HepG2 (cell line): ENCODE results near the gene FRMD4A. TPM values are rescaled to one million over a fixed set of nuclear protein-coding genes. Genes with fewer than 3 reads are reported as not detected.

Experiments used
- ATAC-seq: fragments of 200-7000 bp; cut with Tn5 transposase; 3 replicates; pipeline ENCODE4 v1.9.1; 2020; ENCODE audit warnings: mild to moderate bottlenecking, moderate library complexity
- BruUV-seq: library from RNA; stranded (reverse); fragments of 400-500 nt; replicated peaks from 2 replicates; lab custom pipeline; 2021; lab: Mats Ljungman, UMichigan
- CTCF ChIA-PET: fragments of 300-600 bp; formaldehyde crosslinking; extraction: SDS; loops from one replicate; lab custom pipeline; 2021; ENCODE audit warnings: low total read pairs, inconsistent platforms, low intra/inter-chr PET ratio; lab: Yijun Ruan, JAX
- POLR2A ChIA-PET: fragments of 350-600 bp; sonication (Branson Sonifier 250); formaldehyde crosslinking; loops from one replicate; lab custom pipeline; 2020; ENCODE audit warnings: antibody characterized with exemption, inconsistent platforms; lab: Yijun Ruan, JAX
- DNase-seq: peaks from one replicate; pipeline ENCODE4 v3.0.0-alpha.2; 2015; ENCODE audit warnings: low spot score
- FAIRE-seq: peaks from 3 replicates; lab custom pipeline; 2011; peaks lifted over from hg19 to GRCh38; lab: Jason Lieb, UNC
- H2AFZ ChIP-seq: one replicate; pipeline ENCODE4 v1.6.1; 2011; ENCODE audit warnings: low read length, inconsistent platforms
- H3K27ac ChIP-seq: fragments of 300-600 bp; 3 replicates; pipeline ENCODE4 v1.8.0; 2011; ENCODE audit warnings: mixed run types, mild to moderate bottlenecking, mixed read lengths, low read length, inconsistent platforms; ENCODE audit not compliant: insufficient read depth; ENCODE audit errors: extremely low read length
- H3K27me3 ChIP-seq, 2 experiments: fragments of 200-600 bp in 1 of 2; 2 replicates in 1 of 2; 3 replicates in 1 of 2; pipeline versions ENCODE4 v1.6.0 to v1.8.0; 2011; ENCODE audit warnings: low read length in 2 of 2, mild to moderate bottlenecking in 2 of 2, moderate library complexity in 2 of 2, inconsistent platforms in 1 of 2; ENCODE audit not compliant: insufficient read depth in 2 of 2, control insufficient read depth in 1 of 2
- H3K36me3 ChIP-seq, 2 experiments: fragments of 200-600 bp in 1 of 2; replicated peaks in 1 of 2; 2 replicates in 1 of 2; 3 replicates in 1 of 2; pipeline versions ENCODE4 v1.5.1 to v1.8.0; 2011; ENCODE audit warnings: low read length in 2 of 2, inconsistent platforms in 1 of 2; ENCODE audit not compliant: insufficient read depth in 2 of 2, control insufficient read depth in 1 of 2
- H3K4me1 ChIP-seq: 2 replicates; pipeline ENCODE4 v1.5.1; 2012; ENCODE audit warnings: low read length, inconsistent platforms; ENCODE audit not compliant: insufficient read depth
- H3K4me2 ChIP-seq: 2 replicates; pipeline ENCODE4 v1.6.0; 2011; ENCODE audit warnings: low read depth, low read length, inconsistent platforms
- H3K4me3 ChIP-seq, 3 experiments: fragments of 200-600 bp in 1 of 3; sonication (generic), shearing (Covaris generic) in 1 of 3; replicated peaks in 1 of 3; 2 replicates each; pipeline ENCODE4 v1.5.1; 2011 to 2016; ENCODE audit warnings: low read length in 3 of 3, inconsistent platforms in 2 of 3, low read depth in 2 of 3, mild to moderate bottlenecking in 2 of 3, control low read depth in 1 of 3, mixed read lengths in 1 of 3; ENCODE audit not compliant: insufficient read depth in 1 of 3
- H3K79me2 ChIP-seq: one replicate; pipeline ENCODE4 v1.6.1; 2011; ENCODE audit warnings: low read length, inconsistent platforms; ENCODE audit not compliant: insufficient read depth
- H3K9ac ChIP-seq: 2 replicates; pipeline ENCODE4 v1.6.0; 2011; ENCODE audit warnings: mild to moderate bottlenecking, low read depth, low read length, inconsistent platforms; ENCODE audit not compliant: insufficient read depth
- H3K9me3 ChIP-seq: 2 replicates; pipeline ENCODE4 v1.5.1; 2012; ENCODE audit warnings: mild to moderate bottlenecking, low read length
- H4K20me1 ChIP-seq: 2 replicates; pipeline ENCODE4 v1.6.0; 2011; ENCODE audit warnings: inconsistent platforms, mild to moderate bottlenecking, low read length, moderate library complexity; ENCODE audit not compliant: insufficient read depth
- HDAC6 ChIP-seq: fragments of 200-600 bp; sonication (generic); IDR thresholded peaks from 2 replicates; pipeline ENCODE4 v1.7.0; 2017; ENCODE audit warnings: mild to moderate bottlenecking, antibody characterized with exemption, low read length, low read depth
- NFYB ChIP-seq: sonication (generic); formaldehyde crosslinking; IDR thresholded peaks from 2 replicates; pipeline ENCODE4 v1.4.0; 2020; ENCODE audit warnings: missing genetic modification reagents
- SKI ChIP-seq: fragments of 450-650 bp; IDR thresholded peaks from one replicate; pipeline ENCODE4 v1.6.1; 2018; ENCODE audit warnings: mild to moderate bottlenecking; ENCODE audit not compliant: partially characterized antibody
- SRF ChIP-seq: IDR thresholded peaks from 2 replicates; pipeline ENCODE4 v1.6.1; 2011; ENCODE audit warnings: mild to moderate bottlenecking, low read depth, low read length, moderate library complexity
- ZNF562 ChIP-seq: sonication (generic); formaldehyde crosslinking; IDR thresholded peaks from 2 replicates; pipeline ENCODE4 v1.8.0; 2022; ENCODE audit warnings: missing genetic modification reagents, borderline replicate concordance
- ZSCAN30 ChIP-seq: sonication (generic); formaldehyde crosslinking; IDR thresholded peaks from 2 replicates; pipeline ENCODE4 v1.5.0; 2020; ENCODE audit warnings: mild to moderate bottlenecking, missing genetic modification reagents
- WGBS: methylation state at CpG from one replicate; pipeline ENCODE4 v1.1.6; 2017; ENCODE audit warnings: low lambda C conversion rate; 5-methylcytosine and 5-hydroxymethylcytosine counted together
- in situ Hi-C: cut with HindIII; loops from 2 replicates; pipeline ENCODE4 v1.10.0; 2017; ENCODE audit warnings: low pct_unique_long_range_greater_than_20kb; ENCODE audit not compliant: extremely low pct_ligation_motif_present
- intact Hi-C: fragments of 100-400 bp; cut with micrococcal nuclease; formaldehyde crosslinking; loops from one replicate; pipeline ENCODE4 v1.10.0; 2022; ENCODE audit not compliant: unreplicated experiment
- polyA plus RNA-seq, 8 experiments: library from polyadenylated mRNA; depleted of rRNA in 3 of 8; stranded (reverse) in 7 of 8; unstranded in 1 of 8; fragments of >200 nt; fragmentation: Illumina TruSeq in 4 of 8; extraction: Trizol in 4 of 8; gene quantifications; 2 replicates each; pipeline versions ENCODE4 v1.2.1 to v1.2.3, GENCODE V29; 2011 to 2016; ENCODE audit warnings: low read depth in 4 of 8, missing spikeins in 1 of 8, mixed read lengths in 1 of 8; ENCODE audit not compliant: insufficient read depth in 1 of 8
- total RNA-seq, 5 experiments: library from RNA; depleted of rRNA; stranded (reverse); fragments of >200 nt; fragmentation: Illumina TruSeq; extraction: Trizol; gene quantifications; 2 replicates each; pipeline ENCODE4 v1.2.3, GENCODE V29; 2016; ENCODE audit warnings: low read depth in 1 of 5
- TF ChIP-seq, protein P1 (sequence below): IDR thresholded peaks from 2 replicates; pipeline ENCODE4 v1.6.1; 2012; ENCODE audit warnings: low read length, improper control_type of control experiment
- TF ChIP-seq, protein P2 (sequence below): sonication (generic); formaldehyde crosslinking; IDR thresholded peaks from 2 replicates; pipeline ENCODE4 v1.4.0; 2020; ENCODE audit warnings: missing genetic modification reagents, borderline replicate concordance
- TF ChIP-seq, protein P3 (sequence below): sonication (generic); formaldehyde crosslinking; IDR thresholded peaks from 2 replicates; pipeline ENCODE4 v1.5.1; 2020; ENCODE audit warnings: mild to moderate bottlenecking, missing genetic modification reagents
- TF ChIP-seq, protein P4 (sequence below): IDR thresholded peaks from 2 replicates; pipeline ENCODE4 v1.6.1; 2016; ENCODE audit warnings: missing compliant biosample characterization, missing genetic modification reagents, borderline replicate concordance

The FRMD4A gene
- total and polyA plus RNA-seq, 2 of the 13 experiments (the other 11 are each of a cell fraction or from before 2014, with no cell fraction given): 0.09 to 0.26 TPM

DNA sequence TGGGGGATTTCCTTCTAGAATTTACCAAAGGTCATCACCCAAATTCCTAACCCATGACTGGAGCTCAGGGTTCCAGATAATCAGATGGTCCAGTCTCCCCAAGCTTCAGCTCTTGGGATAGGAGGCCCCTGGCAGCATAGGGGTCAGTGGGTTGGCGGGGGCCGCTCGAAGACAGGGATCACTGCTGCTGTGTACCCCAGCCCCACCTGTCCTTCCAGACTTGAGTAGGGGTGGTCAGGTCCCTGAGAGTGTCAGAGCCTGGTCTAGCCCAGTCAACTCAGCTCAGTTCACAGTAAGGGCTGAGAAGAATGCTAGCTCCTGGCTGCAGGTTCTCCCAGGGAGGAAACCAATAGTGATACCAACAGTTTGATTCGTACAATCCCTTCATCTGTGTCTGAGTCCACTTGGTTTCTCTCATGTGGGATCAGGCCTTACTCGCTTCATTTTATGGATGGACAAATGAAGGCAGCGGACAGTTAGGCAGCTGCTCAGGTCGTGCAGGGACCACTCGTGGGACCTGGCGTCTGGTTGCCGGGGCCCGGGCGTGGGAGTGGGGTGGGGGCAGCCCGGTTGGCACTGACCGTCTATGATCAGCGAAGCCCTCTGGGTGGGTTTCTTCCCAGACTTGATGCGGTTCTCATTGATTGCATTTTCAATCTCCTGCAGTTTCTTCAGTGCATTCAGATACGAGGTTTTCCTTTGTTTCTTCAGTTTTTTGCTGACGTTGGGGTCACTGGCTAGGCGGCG is 665.0 kb downstream of the FRMD4A start (continued):
- no peak for TF ChIP-seq ZSCAN30 (CRISPR knock-in tag)
- no peak for TF ChIP-seq SKI
- TF ChIP-seq HDAC6: no peak
- TF ChIP-seq, protein P1, sequence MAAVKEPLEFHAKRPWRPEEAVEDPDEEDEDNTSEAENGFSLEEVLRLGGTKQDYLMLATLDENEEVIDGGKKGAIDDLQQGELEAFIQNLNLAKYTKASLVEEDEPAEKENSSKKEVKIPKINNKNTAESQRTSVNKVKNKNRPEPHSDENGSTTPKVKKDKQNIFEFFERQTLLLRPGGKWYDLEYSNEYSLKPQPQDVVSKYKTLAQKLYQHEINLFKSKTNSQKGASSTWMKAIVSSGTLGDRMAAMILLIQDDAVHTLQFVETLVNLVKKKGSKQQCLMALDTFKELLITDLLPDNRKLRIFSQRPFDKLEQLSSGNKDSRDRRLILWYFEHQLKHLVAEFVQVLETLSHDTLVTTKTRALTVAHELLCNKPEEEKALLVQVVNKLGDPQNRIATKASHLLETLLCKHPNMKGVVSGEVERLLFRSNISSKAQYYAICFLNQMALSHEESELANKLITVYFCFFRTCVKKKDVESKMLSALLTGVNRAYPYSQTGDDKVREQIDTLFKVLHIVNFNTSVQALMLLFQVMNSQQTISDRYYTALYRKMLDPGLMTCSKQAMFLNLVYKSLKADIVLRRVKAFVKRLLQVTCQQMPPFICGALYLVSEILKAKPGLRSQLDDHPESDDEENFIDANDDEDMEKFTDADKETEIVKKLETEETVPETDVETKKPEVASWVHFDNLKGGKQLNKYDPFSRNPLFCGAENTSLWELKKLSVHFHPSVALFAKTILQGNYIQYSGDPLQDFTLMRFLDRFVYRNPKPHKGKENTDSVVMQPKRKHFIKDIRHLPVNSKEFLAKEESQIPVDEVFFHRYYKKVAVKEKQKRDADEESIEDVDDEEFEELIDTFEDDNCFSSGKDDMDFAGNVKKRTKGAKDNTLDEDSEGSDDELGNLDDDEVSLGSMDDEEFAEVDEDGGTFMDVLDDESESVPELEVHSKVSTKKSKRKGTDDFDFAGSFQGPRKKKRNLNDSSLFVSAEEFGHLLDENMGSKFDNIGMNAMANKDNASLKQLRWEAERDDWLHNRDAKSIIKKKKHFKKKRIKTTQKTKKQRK: no peak

DNA sequence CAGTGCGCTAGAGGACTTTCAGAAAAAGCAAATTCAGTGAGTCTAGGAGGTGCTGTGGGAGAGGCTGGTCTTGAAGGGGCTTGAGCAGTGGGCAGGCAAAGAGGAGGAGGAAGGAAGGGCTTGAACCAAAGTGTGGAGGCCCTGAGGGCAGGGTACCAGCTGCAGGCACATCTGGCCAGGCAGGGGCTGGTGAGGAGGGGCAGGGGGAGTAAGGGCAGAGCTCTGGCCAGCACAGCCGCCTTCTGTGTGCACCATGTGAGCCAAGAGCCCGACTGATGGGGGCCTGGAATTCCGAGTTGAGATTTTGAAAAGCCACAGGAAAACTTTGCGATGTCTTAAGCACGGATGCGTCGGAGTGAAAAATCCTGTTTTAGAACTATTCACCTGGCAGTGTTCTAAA is 669.5 kb downstream of the FRMD4A start:
- POLR2A ChIA-PET: no interaction called here
- in situ Hi-C loops: no loop called here

More for the DNA sequence above, 669.5 kb downstream of the FRMD4A start:
- Histone ChIP-seq H4K20me1 (no peaks in the 10 kb centered on the region), H3K4me2 (no peak overlapping the region), H3K79me2 (no peaks in the 10 kb centered on the region), H3K9ac (no peak overlapping the region), H3K27me3 (no peaks in the 10 kb centered on the region), H3K27ac (no peak overlapping the region), H2AFZ (no peak overlapping the region), H3K9me3 (no peaks in the 10 kb centered on the region), H3K4me1 (no peaks in the 10 kb centered on the region), H3K4me3 (no peak overlapping the region), H3K36me3 (no peaks in the 10 kb centered on the region)
- CTCF ChIA-PET: interaction anchor here (3.6 kb wide), 1 partner anchor 117 kb away, joined by 60 read pairs; no protein-coding TSS in a partner anchor
- WGBS: 62% methylated on average over 8 of the region's 8 CpGs
- no peak for ATAC-seq
- intact Hi-C loops: no loop called here
- BruUV-seq: no TSS peak
- TF ChIP-seq, protein P2, sequence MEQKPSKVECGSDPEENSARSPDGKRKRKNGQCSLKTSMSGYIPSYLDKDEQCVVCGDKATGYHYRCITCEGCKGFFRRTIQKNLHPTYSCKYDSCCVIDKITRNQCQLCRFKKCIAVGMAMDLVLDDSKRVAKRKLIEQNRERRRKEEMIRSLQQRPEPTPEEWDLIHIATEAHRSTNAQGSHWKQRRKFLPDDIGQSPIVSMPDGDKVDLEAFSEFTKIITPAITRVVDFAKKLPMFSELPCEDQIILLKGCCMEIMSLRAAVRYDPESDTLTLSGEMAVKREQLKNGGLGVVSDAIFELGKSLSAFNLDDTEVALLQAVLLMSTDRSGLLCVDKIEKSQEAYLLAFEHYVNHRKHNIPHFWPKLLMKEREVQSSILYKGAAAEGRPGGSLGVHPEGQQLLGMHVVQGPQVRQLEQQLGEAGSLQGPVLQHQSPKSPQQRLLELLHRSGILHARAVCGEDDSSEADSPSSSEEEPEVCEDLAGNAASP (CRISPR knock-in tag): no peak
- TF ChIP-seq NFYB (CRISPR knock-in tag): no peak
- TF ChIP-seq, protein P3, sequence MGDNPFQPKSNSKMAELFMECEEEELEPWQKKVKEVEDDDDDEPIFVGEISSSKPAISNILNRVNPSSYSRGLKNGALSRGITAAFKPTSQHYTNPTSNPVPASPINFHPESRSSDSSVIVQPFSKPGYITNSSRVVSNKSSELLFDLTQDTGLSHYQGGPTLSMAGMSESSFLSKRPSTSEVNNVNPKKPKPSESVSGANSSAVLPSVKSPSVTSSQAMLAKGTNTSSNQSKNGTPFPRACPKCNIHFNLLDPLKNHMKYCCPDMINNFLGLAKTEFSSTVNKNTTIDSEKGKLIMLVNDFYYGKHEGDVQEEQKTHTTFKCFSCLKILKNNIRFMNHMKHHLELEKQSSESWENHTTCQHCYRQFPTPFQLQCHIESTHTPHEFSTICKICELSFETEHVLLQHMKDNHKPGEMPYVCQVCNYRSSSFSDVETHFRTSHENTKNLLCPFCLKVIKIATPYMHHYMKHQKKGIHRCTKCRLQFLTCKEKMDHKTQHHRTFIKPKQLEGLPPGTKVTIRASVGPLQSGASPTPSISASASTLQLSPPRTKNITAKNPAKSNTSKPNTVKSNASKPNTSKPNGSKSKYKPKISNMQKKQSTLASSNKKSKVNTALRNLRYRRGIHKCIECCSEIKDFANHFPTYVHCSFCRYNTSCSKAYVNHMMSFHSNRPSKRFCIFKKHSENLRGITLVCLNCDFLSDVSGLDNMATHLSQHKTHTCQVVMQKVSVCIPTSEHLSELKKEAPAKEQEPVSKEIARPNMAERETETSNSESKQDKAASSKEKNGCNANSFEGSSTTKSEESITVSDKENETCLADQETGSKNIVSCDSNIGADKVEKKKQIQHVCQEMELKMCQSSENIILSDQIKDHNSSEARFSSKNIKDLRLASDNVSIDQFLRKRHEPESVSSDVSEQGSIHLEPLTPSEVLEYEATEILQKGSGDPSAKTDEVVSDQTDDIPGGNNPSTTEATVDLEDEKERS (CRISPR knock-in tag): no peak
- TF ChIP-seq, protein P4, sequence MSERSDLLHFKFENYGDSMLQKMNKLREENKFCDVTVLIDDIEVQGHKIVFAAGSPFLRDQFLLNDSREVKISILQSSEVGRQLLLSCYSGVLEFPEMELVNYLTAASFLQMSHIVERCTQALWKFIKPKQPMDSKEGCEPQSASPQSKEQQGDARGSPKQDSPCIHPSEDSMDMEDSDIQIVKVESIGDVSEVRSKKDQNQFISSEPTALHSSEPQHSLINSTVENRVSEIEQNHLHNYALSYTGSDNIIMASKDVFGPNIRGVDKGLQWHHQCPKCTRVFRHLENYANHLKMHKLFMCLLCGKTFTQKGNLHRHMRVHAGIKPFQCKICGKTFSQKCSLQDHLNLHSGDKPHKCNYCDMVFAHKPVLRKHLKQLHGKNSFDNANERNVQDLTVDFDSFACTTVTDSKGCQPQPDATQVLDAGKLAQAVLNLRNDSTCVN (CRISPR knock-in tag): no peak
- TF ChIP-seq ZNF562 (CRISPR knock-in tag): no peak
- TF ChIP-seq SRF: no peak
- no peak for DNase-seq
- FAIRE-seq: no peak
